K562 (cell line): ENCODE results near the gene TCL1B. TPM values are rescaled to one million over a fixed set of nuclear protein-coding genes. Genes with fewer than 3 reads are reported as not detected.

Experiments
- ATAC-seq: fragments of 200-7000 bp; cut with Tn5 transposase; 3 replicates; pipeline ENCODE4 v1.9.1; 2020; ENCODE audit warnings: moderate library complexity
- BruUV-seq: library from RNA; stranded (reverse); fragments of 400-500 nt; replicated peaks from 2 replicates; lab custom pipeline; 2021; lab: Mats Ljungman, UMichigan
- CTCF ChIA-PET: fragments of 300-600 bp; formaldehyde crosslinking; extraction: SDS; loops from one replicate; lab custom pipeline; 2021; ENCODE audit warnings: low intra/inter-chr PET ratio; lab: Yijun Ruan, JAX
- POLR2A ChIA-PET: fragments of 300-600, 350-650 bp; sonication (Branson Sonifier 250); formaldehyde crosslinking; extraction: SDS; loops from one replicate; lab custom pipeline; 2021; ENCODE audit warnings: antibody characterized with exemption, inconsistent platforms; lab: Yijun Ruan, JAX
- DNase-seq, 4 experiments: peaks; one replicate each; pipeline versions ENCODE4 v3.0.0 to v3.0.0-alpha.2; 2011 to 2018; ENCODE audit warnings: low spot score in 3 of 4, mixed read lengths in 3 of 4; ENCODE audit errors: extremely low read depth in 1 of 4
- FAIRE-seq: peaks from 2 replicates; lab custom pipeline; 2011; peaks lifted over from hg19 to GRCh38; lab: Jason Lieb, UNC
- H2AFZ ChIP-seq: 2 replicates; pipeline ENCODE4 v1.6.0; 2011; ENCODE audit warnings: low read depth, low read length, control low read depth, inconsistent platforms
- H3K27ac ChIP-seq: fragments of 200-600 bp; 3 replicates; pipeline ENCODE4 v1.8.0; 2011; ENCODE audit warnings: low read depth, mild to moderate bottlenecking, control low read depth, inconsistent platforms, low read length, moderate library complexity, mixed read lengths; ENCODE audit errors: extremely low read depth
- H3K27me3 ChIP-seq, 2 experiments: fragments of 300-600 bp in 1 of 2; 2 replicates in 1 of 2; 3 replicates in 1 of 2; pipeline versions ENCODE4 v1.6.0 to v1.8.0; 2011; ENCODE audit warnings: inconsistent platforms in 2 of 2, low read length in 2 of 2, mild to moderate bottlenecking in 1 of 2, mixed read lengths in 1 of 2, moderate library complexity in 1 of 2; ENCODE audit not compliant: control insufficient read depth in 2 of 2, insufficient read depth in 2 of 2
- H3K36me3 ChIP-seq: fragments of 300-600 bp; 3 replicates; pipeline ENCODE4 v1.8.0; 2011; ENCODE audit warnings: mild to moderate bottlenecking, low read length, inconsistent platforms; ENCODE audit not compliant: control insufficient read depth, insufficient read depth
- H3K4me1 ChIP-seq, 2 experiments: fragments of 200-600 bp in 1 of 2; replicated peaks in 1 of 2; 2 replicates in 1 of 2; 3 replicates in 1 of 2; pipeline versions ENCODE4 v1.5.1 to v1.8.0; 2011; ENCODE audit warnings: inconsistent platforms in 2 of 2, low read length in 2 of 2, mild to moderate bottlenecking in 1 of 2, mixed read lengths in 1 of 2, moderate library complexity in 1 of 2; ENCODE audit not compliant: control insufficient read depth in 2 of 2, insufficient read depth in 2 of 2
- H3K4me2 ChIP-seq: 2 replicates; pipeline ENCODE4 v1.6.1; 2011; ENCODE audit warnings: low read length, control low read depth, inconsistent platforms, mixed read lengths; ENCODE audit not compliant: insufficient read depth
- H3K4me3 ChIP-seq: fragments of 200-600 bp; sonication (generic), shearing (Covaris generic); 2 replicates; pipeline ENCODE4 v1.5.1; 2016; ENCODE audit warnings: control low read depth, inconsistent platforms
- H3K79me2 ChIP-seq: fragments of 200-600 bp; 3 replicates; pipeline ENCODE4 v1.8.0; 2011; ENCODE audit warnings: low read length, inconsistent platforms; ENCODE audit not compliant: control insufficient read depth, insufficient read depth
- H3K9ac ChIP-seq, 2 experiments: 2 replicates each; pipeline versions ENCODE4 v1.6.0 to v1.6.1; 2011; ENCODE audit warnings: low read depth in 2 of 2, low read length in 2 of 2, control low read depth in 1 of 2, inconsistent platforms in 1 of 2, mild to moderate bottlenecking in 1 of 2, mixed read lengths in 1 of 2; ENCODE audit not compliant: insufficient read depth in 1 of 2
- H3K9me1 ChIP-seq: one replicate; pipeline ENCODE4 v1.6.0; 2011; ENCODE audit warnings: inconsistent platforms, mild to moderate bottlenecking, low read length, moderate library complexity; ENCODE audit not compliant: control insufficient read depth, insufficient read depth
- H3K9me3 ChIP-seq: replicated peaks from 2 replicates; pipeline ENCODE4 v1.5.1; 2011; ENCODE audit warnings: low read depth, low read length, inconsistent platforms; ENCODE audit not compliant: control insufficient read depth, insufficient read depth
- H4K20me1 ChIP-seq: replicated peaks from 2 replicates; pipeline ENCODE4 v1.6.1; 2011; ENCODE audit warnings: low read length, inconsistent platforms, mixed read lengths; ENCODE audit not compliant: control insufficient read depth, insufficient read depth
- BACH1 ChIP-seq: fragments of 200-800 bp; sonication (Bioruptor generic); IDR thresholded peaks from 2 replicates; pipeline ENCODE4 v1.6.1; 2016; ENCODE audit warnings: missing genetic modification characterization, missing compliant biosample characterization
- E4F1 ChIP-seq: fragments of 250-450 bp; sonication (Bioruptor Pico); IDR thresholded peaks from 2 replicates; pipeline ENCODE4 v1.5.0; 2021; ENCODE audit warnings: mild to moderate bottlenecking, borderline replicate concordance
- ETS1 ChIP-seq: conservative IDR thresholded peaks from 2 replicates; pipeline ENCODE4 v1.6.1; 2011; ENCODE audit warnings: low read depth, mild to moderate bottlenecking, low read length; ENCODE audit not compliant: control insufficient read depth
- HOMEZ ChIP-seq: fragments of 250-450 bp; sonication (Bioruptor Pico); IDR thresholded peaks from 2 replicates; pipeline ENCODE4 v1.4.0; 2020; ENCODE audit warnings: mild to moderate bottlenecking, moderate library complexity
- HSF4 ChIP-seq: fragments of 250-450 bp; sonication (Bioruptor Pico); IDR thresholded peaks from 2 replicates; pipeline ENCODE4 v2.1.2; 2022; ENCODE audit warnings: mild to moderate bottlenecking, moderate library complexity, borderline replicate concordance
- L3MBTL2 ChIP-seq: fragments of 450-650 bp; IDR thresholded peaks from 2 replicates; pipeline ENCODE4 v1.6.1; 2016; ENCODE audit warnings: mild to moderate bottlenecking, moderate library complexity
- SMAD4 ChIP-seq: fragments of 250-450 bp; sonication (Bioruptor Pico); conservative IDR thresholded peaks from 2 replicates; pipeline ENCODE4 v1.8.0; 2021; ENCODE audit warnings: inconsistent platforms, mild to moderate bottlenecking, moderate library complexity
- ZNF134 ChIP-seq: fragments of 250-450 bp; sonication (Bioruptor Pico); conservative IDR thresholded peaks from 2 replicates; pipeline ENCODE4 v1.4.0; 2020
- ZNF175 ChIP-seq: fragments of 200-800 bp; sonication (Bioruptor generic); IDR thresholded peaks from 2 replicates; pipeline ENCODE4 v1.6.1; 2016; ENCODE audit warnings: low read depth, mild to moderate bottlenecking, missing genetic modification characterization, missing compliant biosample characterization
- WGBS: fragments of 100-300 bp; shearing (Covaris generic); methylation state at CpG from one replicate; pipeline ENCODE4 v1.1.6; 2016; ENCODE audit warnings: low coverage, mixed read lengths; ENCODE audit not compliant: insufficient coverage; ENCODE audit errors: missing lambda C conversion rate; 5-methylcytosine and 5-hydroxymethylcytosine counted together
- in situ Hi-C: fragments of 300-500 bp; cut with MboI; formaldehyde crosslinking; loops from 4 replicates; pipeline ENCODE4 v1.15.0; 2018; ENCODE audit warnings: inconsistent platforms, mixed read lengths
- intact Hi-C: fragments of 100-400 bp; cut with micrococcal nuclease; formaldehyde crosslinking; loops from 2 replicates; pipeline ENCODE4 v1.14.2; 2022
- polyA plus RNA-seq, 8 experiments: library from polyadenylated mRNA; depleted of rRNA in 4 of 8; stranded (reverse) in 5 of 8; unstranded in 3 of 8; fragments of >200 nt; fragmentation: Nextera tagmentation in 2 of 8; fragmentation: Illumina TruSeq in 1 of 8; extraction: Ambion mirVana in 2 of 8; extraction: Trizol in 1 of 8; gene quantifications; 2 replicates each; pipeline versions ENCODE4 v1.2.1 to v1.2.3, GENCODE V29; 2011 to 2014; ENCODE audit warnings: inconsistent platforms in 1 of 8, missing spikeins in 1 of 8
- total RNA-seq, 7 experiments: library from RNA; depleted of rRNA in 6 of 7; stranded (reverse); fragments of >200 nt in 6 of 7; fragmentation: Illumina TruSeq in 2 of 7; extraction: Trizol in 2 of 7; gene quantifications; 2 replicates each; pipeline versions ENCODE4 v1.2.1 to v1.2.3, GENCODE V29; 2011 to 2021; ENCODE audit warnings: low replicate concordance in 1 of 7

Gene TCL1B
- total and polyA plus RNA-seq, 9 of the 15 experiments (the other 6 are each of a cell fraction or from before 2014, with no cell fraction given): not detected

- TF ChIP-seq ETS1: no peak
These were observed 8.8 kb downstream of the TCL1B start (continued) for GRCh38 chr14:95695051-95695450.

- Histone ChIP-seq H3K79me2 (no peaks in the 10 kb centered on the region), H3K4me2 (no peak overlapping the region), H3K4me3 (no peak overlapping the region), H2AFZ (no peak overlapping the region), H3K27me3 (peaks cover 0 to 30% of the 10 kb centered on the region in 2 experiments; a peak in 3 of 5 replicates), H3K9ac (no peak overlapping the region), H3K36me3 (no peaks in the 10 kb centered on the region), H4K20me1 (no peaks in the 10 kb centered on the region), H3K4me1 (no peaks in the 10 kb centered on the region), H3K27ac (no peak overlapping the region), H3K9me1 (no peaks in the 10 kb centered on the region), H3K9me3 (no peaks in the 10 kb centered on the region)
- DNase-seq: no peak
- ChIA-PET POLR2A (no interaction called here), CTCF (no interaction called here)
- BruUV-seq: no TSS peak
- FAIRE-seq: no peak
- TF ChIP-seq SMAD4 (CRISPR knock-in tag) (no peak), HSF4 (CRISPR knock-in tag) (no peak), HOMEZ (no peak), L3MBTL2 (no peak), ZNF134 (CRISPR knock-in tag) (no peak), ZNF175 (no peak), BACH1 (tag) (no peak), E4F1 (CRISPR knock-in tag) (no peak)
- intact Hi-C loops (no loop called here), in situ Hi-C loops (no loop called here)
- ATAC-seq: no peak
- 2% methylated on average over 4 of the region's 5 CpGs for WGBS
These were observed 9.7 kb downstream of the TCL1B start for GRCh38 chr14:95695913-95696312.
